ENCODE measurements around the gene FASTKD3.

DNA sequence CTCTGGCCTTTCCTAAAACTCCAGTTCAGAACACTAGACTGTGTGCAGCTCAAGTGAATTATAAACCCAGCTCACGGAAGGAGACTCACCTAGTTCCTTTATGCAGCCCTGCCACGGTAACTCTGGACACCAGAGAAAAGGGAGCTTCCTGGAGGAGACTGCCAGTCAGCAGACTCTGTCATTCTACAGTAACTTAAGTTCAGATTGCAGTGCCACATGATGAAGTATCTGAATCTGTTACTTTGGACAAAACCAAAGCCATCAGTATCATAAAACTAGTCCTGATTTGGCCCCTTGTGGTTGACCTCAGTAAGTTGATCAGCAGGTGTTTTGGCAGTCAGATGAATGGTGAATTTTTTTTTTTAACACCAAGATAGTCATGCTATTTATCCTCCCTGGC, 2.8 kb upstream of the FASTKD3 start:
- TF ChIP-seq YY1 (IDR thresholded peaks at IDR 0.05; ENCODE audit: low read depth), result no peak
- TF ChIP-seq, protein P1, sequence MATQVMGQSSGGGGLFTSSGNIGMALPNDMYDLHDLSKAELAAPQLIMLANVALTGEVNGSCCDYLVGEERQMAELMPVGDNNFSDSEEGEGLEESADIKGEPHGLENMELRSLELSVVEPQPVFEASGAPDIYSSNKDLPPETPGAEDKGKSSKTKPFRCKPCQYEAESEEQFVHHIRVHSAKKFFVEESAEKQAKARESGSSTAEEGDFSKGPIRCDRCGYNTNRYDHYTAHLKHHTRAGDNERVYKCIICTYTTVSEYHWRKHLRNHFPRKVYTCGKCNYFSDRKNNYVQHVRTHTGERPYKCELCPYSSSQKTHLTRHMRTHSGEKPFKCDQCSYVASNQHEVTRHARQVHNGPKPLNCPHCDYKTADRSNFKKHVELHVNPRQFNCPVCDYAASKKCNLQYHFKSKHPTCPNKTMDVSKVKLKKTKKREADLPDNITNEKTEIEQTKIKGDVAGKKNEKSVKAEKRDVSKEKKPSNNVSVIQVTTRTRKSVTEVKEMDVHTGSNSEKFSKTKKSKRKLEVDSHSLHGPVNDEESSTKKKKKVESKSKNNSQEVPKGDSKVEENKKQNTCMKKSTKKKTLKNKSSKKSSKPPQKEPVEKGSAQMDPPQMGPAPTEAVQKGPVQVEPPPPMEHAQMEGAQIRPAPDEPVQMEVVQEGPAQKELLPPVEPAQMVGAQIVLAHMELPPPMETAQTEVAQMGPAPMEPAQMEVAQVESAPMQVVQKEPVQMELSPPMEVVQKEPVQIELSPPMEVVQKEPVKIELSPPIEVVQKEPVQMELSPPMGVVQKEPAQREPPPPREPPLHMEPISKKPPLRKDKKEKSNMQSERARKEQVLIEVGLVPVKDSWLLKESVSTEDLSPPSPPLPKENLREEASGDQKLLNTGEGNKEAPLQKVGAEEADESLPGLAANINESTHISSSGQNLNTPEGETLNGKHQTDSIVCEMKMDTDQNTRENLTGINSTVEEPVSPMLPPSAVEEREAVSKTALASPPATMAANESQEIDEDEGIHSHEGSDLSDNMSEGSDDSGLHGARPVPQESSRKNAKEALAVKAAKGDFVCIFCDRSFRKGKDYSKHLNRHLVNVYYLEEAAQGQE (IDR thresholded peaks at IDR 0.05; ENCODE audit: low read depth), result no peak
- TF ChIP-seq, protein P2, sequence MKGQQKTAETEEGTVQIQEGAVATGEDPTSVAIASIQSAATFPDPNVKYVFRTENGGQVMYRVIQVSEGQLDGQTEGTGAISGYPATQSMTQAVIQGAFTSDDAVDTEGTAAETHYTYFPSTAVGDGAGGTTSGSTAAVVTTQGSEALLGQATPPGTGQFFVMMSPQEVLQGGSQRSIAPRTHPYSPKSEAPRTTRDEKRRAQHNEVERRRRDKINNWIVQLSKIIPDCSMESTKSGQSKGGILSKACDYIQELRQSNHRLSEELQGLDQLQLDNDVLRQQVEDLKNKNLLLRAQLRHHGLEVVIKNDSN (IDR thresholded peaks at IDR 0.05), result no peak
- TF ChIP-seq CEBPB (IDR thresholded peaks at IDR 0.05), result no peak
- TF ChIP-seq EGR1 (IDR thresholded peaks at IDR 0.05), result no peak
- TF ChIP-seq, protein P3, sequence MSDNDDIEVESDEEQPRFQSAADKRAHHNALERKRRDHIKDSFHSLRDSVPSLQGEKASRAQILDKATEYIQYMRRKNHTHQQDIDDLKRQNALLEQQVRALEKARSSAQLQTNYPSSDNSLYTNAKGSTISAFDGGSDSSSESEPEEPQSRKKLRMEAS (IDR thresholded peaks at IDR 0.05), result no peak

Data from Ishikawa (cell line).